Hepatocyte (in vitro differentiated cells): ENCODE data around the gene LRRC75B.

Source experiments
- EZH2 ChIP-seq: fragments of 200-600 bp; sonication (generic); IDR thresholded peaks from 2 replicates; pipeline ENCODE4 v1.6.1; 2016; ENCODE audit warnings: antibody characterized with exemption, mild to moderate bottlenecking, borderline replicate concordance
- TF ChIP-seq, protein P1 (sequence below): fragments of 200-600 bp; sonication (generic); IDR thresholded peaks from 2 replicates; pipeline ENCODE4 v1.5.1; 2016; ENCODE audit warnings: antibody characterized with exemption, mild to moderate bottlenecking; ENCODE audit not compliant: poor library complexity

DNA sequence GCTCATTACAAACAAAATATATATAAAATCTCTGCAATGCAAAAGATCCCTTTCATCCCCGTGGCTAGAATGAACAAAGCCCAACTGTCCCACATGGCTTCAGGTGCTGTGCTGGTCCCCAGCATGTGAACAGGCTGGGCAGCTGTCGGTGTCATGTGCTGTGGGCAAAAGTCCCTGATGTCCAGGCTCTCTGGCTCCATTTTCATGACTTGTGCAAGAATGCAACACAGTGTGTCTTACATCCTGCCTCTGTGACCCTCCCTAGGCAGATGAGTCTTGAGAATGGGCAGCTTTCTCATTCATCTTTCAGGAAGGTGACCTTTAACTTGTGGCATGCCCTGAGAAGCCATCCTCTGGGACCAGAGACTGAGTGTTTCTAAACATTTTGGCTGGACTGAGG lies 52.4 kb downstream of the LRRC75B start:
- TF ChIP-seq, protein P1, sequence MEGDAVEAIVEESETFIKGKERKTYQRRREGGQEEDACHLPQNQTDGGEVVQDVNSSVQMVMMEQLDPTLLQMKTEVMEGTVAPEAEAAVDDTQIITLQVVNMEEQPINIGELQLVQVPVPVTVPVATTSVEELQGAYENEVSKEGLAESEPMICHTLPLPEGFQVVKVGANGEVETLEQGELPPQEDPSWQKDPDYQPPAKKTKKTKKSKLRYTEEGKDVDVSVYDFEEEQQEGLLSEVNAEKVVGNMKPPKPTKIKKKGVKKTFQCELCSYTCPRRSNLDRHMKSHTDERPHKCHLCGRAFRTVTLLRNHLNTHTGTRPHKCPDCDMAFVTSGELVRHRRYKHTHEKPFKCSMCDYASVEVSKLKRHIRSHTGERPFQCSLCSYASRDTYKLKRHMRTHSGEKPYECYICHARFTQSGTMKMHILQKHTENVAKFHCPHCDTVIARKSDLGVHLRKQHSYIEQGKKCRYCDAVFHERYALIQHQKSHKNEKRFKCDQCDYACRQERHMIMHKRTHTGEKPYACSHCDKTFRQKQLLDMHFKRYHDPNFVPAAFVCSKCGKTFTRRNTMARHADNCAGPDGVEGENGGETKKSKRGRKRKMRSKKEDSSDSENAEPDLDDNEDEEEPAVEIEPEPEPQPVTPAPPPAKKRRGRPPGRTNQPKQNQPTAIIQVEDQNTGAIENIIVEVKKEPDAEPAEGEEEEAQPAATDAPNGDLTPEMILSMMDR = no peak
- TF ChIP-seq EZH2 = no peak
